D721Med (cell line): ENCODE data around the gene PHLDA1.
A peak's percentile ranks its signal among the peaks of the same experiment; 100 is the strongest.

ENCODE experiments used
- DNase-seq: peaks from one replicate; pipeline ENCODE4 v3.0.0; 2011; ENCODE audit warnings: low spot score; ENCODE audit not compliant: insufficient read length
- FAIRE-seq: peaks from 2 replicates; lab custom pipeline; 2011; peaks lifted over from hg19 to GRCh38; lab: Jason Lieb, UNC
- CTCF ChIP-seq: IDR thresholded peaks from 2 replicates; pipeline ENCODE4 v1.5.1; 2012; ENCODE audit warnings: mild to moderate bottlenecking, control low read depth; ENCODE audit not compliant: insufficient read depth; ENCODE audit errors: missing control alignments

Gene PHLDA1

GRCh38 chr12:76031414-76032042, at the start of gene PHLDA1:
Gene PHLDA1, minus strand, starts transcription at chr12:76031776.
- TF ChIP-seq CTCF, result peak; percentile 42
- FAIRE-seq (no peak), DNase-seq (peak; percentile 55)

GRCh38 chr12:76080729-76081415, 49.3 kb upstream of the PHLDA1 start:
- no peak for FAIRE-seq
- DNase-seq, result no peak
- peak; percentile 17 for TF ChIP-seq CTCF

- FAIRE-seq, result peak; percentile 16
- DNase-seq, result no peak
- no peak for TF ChIP-seq CTCF
These were observed 48.6 kb upstream of the PHLDA1 start for GRCh38 chr12:76080017-76080728.

- DNase-seq, result no peak
- no peak for FAIRE-seq
- no peak for TF ChIP-seq CTCF
These were observed 47.2 kb upstream of the PHLDA1 start for GRCh38 chr12:76078748-76079147.

GRCh38 chr12:76075448-76075847, 43.9 kb upstream of the PHLDA1 start:
- TF ChIP-seq CTCF, result no peak
- FAIRE-seq (no peak), DNase-seq (no peak)

GRCh38 chr12:76074701-76075336, 43.2 kb upstream of the PHLDA1 start:
- no peak for DNase-seq
- no peak for TF ChIP-seq CTCF
- no peak for FAIRE-seq
